ENCODE results near the gene PRMT3. TPM values are rescaled to one million over a fixed set of nuclear protein-coding genes. Genes with fewer than 3 reads are reported as not detected.

Gene PRMT3
- total and polyA plus RNA-seq, 2 donors (not counting 3 experiments of a cell fraction or from before 2014, with no cell fraction given): 6.2 to 13.3 TPM

DNA sequence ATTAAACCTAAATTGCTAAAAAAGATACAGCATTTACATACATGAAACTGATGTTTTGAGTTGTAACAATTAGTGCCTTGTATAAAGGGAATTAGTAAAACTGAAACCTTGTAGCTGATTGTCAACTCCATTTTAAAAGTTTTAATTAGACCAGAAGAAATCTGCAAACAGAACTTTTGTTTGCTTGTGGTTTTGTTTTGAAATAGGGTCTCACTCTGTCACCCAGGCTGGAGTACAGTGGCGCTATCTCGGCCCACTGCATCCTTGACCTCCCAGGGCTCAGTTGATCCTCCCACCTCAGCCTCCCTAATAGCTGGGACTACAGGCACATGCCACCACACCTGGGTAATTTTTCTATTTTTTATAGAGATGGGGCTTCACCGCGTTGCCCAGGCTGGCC, 125.4 kb downstream of the PRMT3 start:
- H3K27ac ChIP-seq (ENCODE audit: insufficient read depth, low read depth, low read length): no peak overlapping the region
- H3K9me3 ChIP-seq (replicated peaks; ENCODE audit: control insufficient read depth, insufficient read depth, low read length): no peaks in the 10 kb centered on the region
- H3K27me3 ChIP-seq (ENCODE audit: control insufficient read depth in 2 of 2, insufficient read depth in 2 of 2, low read length in 2 of 2): no peaks in the 10 kb centered on the region
- BruUV-seq (replicated peaks): no TSS peak
- DNase-seq (ENCODE audit: low read depth, low spot score) (no peak), FAIRE-seq (no peak)
- dilution Hi-C loops (cut with MboI; ENCODE audit: extremely low pct_ligation_motif_present, low sequenced_read_pairs): no loop called here
- H4K20me1 ChIP-seq (replicated peaks; ENCODE audit: control insufficient read depth, extremely low read depth, insufficient read depth, low read length): no peaks in the 10 kb centered on the region
- CTCF ChIA-PET: interaction anchor here (1.0 to 1.1 kb wide), 2 partner anchors 10 to 12 kb away, joined by 3 to 4 read pairs; no protein-coding TSS in a partner anchor
- no peaks in the 10 kb centered on the region for H3K4me1 ChIP-seq (ENCODE audit: control insufficient read depth, extremely low read depth, insufficient read depth, low read length)
- no peak overlapping the region for H3K9ac ChIP-seq (replicated peaks; ENCODE audit: extremely low read depth, insufficient read depth, low read length)
- intact Hi-C loops (cut with micrococcal nuclease): no loop called here
- H3K79me2 ChIP-seq (ENCODE audit: control insufficient read depth, insufficient read depth, low read length): no peaks in the 10 kb centered on the region
- no peak overlapping the region for H3K4me2 ChIP-seq (ENCODE audit: insufficient read depth, low read length)
- POLR2A ChIA-PET: no interaction called here
- TF ChIP-seq, protein P1, sequence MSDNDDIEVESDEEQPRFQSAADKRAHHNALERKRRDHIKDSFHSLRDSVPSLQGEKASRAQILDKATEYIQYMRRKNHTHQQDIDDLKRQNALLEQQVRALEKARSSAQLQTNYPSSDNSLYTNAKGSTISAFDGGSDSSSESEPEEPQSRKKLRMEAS (IDR thresholded peaks at IDR 0.05; ENCODE audit: insufficient read depth, insufficient read length): no peak
- TF ChIP-seq EZH2 (IDR thresholded peaks at IDR 0.05; ENCODE audit: borderline replicate concordance, low read depth, low read length, severe bottlenecking) (no peak), MYC (IDR thresholded peaks at IDR 0.05; ENCODE audit: low read depth, low read length) (no peak), GATA2 (IDR thresholded peaks at IDR 0.05; ENCODE audit: insufficient read depth, insufficient read length, low read depth, low read length) (no peak), FOS (IDR thresholded peaks at IDR 0.05; ENCODE audit: borderline replicate concordance, insufficient read depth, low read length) (no peak), POLR2A (IDR thresholded peaks at IDR 0.05; ENCODE audit: low read depth, low read length) (no peak), JUN (IDR thresholded peaks at IDR 0.05; ENCODE audit: borderline replicate concordance, insufficient read depth, insufficient read length, low read depth) (no peak), POLR2AphosphoS5 (IDR thresholded peaks at IDR 0.05; ENCODE audit: insufficient read depth, low read depth, low read length) (no peak)
- TF ChIP-seq, protein P2, sequence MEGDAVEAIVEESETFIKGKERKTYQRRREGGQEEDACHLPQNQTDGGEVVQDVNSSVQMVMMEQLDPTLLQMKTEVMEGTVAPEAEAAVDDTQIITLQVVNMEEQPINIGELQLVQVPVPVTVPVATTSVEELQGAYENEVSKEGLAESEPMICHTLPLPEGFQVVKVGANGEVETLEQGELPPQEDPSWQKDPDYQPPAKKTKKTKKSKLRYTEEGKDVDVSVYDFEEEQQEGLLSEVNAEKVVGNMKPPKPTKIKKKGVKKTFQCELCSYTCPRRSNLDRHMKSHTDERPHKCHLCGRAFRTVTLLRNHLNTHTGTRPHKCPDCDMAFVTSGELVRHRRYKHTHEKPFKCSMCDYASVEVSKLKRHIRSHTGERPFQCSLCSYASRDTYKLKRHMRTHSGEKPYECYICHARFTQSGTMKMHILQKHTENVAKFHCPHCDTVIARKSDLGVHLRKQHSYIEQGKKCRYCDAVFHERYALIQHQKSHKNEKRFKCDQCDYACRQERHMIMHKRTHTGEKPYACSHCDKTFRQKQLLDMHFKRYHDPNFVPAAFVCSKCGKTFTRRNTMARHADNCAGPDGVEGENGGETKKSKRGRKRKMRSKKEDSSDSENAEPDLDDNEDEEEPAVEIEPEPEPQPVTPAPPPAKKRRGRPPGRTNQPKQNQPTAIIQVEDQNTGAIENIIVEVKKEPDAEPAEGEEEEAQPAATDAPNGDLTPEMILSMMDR (IDR thresholded peaks at IDR 0.05; ENCODE audit: extremely low read depth in 1 of 2, insufficient read depth in 1 of 2, low read depth in 1 of 2, low read length in 2 of 2): no peak
- no peak overlapping the region for H3K4me3 ChIP-seq (replicated peaks in 1 of 3; ENCODE audit: insufficient read depth in 1 of 3, low read depth in 1 of 3, low read length in 3 of 3)
- H3K9me1 ChIP-seq (replicated peaks; ENCODE audit: control insufficient read depth, extremely low read depth, insufficient read depth, low read length): no peaks in the 10 kb centered on the region
- H2AFZ ChIP-seq (ENCODE audit: low read depth, low read length): no peak overlapping the region
- H3K36me3 ChIP-seq (ENCODE audit: control insufficient read depth in 2 of 2, extremely low read depth in 1 of 2, insufficient read depth in 2 of 2, low read length in 2 of 2): no peaks in the 10 kb centered on the region
